Fibroblast of villous mesenchyme (primary cell): Measurements from ENCODE around the gene ALAS1. TPM values are rescaled to one million over a fixed set of nuclear protein-coding genes. Genes with fewer than 3 reads are reported as not detected.

Experiments used
- DNase-seq: peaks from one replicate; pipeline ENCODE4 v3.0.0-alpha.2; 2010; ENCODE audit warnings: low read depth
- H3K4me3 ChIP-seq: 2 replicates; pipeline ENCODE4 v1.5.1; 2011; ENCODE audit warnings: low read depth, mild to moderate bottlenecking, low read length
- CTCF ChIP-seq: IDR thresholded peaks from 2 replicates; pipeline ENCODE4 v1.5.1; 2012; ENCODE audit warnings: low read depth, mild to moderate bottlenecking, low read length; ENCODE audit not compliant: insufficient read depth
- total RNA-seq: library from RNA; depleted of rRNA; stranded (reverse); fragments of >200 nt; gene quantifications from 2 replicates; pipeline ENCODE4 v1.2.3, GENCODE V29; 2012

The ALAS1 gene
- total RNA-seq, 1 donor, result 52.2 TPM

DNA sequence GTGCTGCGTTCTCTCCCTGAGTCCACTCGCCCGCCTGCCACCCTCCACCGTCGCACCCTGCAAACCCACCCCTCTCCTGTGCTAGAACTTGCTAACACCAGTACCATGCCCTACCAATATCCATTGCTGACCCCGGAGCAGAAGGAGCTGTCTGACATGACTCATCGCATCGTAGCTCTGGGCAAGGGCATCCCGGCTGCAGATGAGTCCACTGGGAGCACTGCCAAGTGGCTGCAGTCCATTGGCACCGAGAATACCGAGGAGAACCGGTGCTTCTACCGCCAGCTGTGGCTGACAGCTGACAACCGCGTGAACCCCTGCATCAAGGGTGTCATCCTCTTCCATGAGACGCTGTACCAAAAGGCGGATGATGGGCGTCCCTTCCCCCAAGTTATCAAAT lies 4.9 kb upstream of the ALAS1 start:
- DNase-seq, result no peak
- no peak for TF ChIP-seq CTCF
- no peak overlapping the region for H3K4me3 ChIP-seq

- H3K4me3 ChIP-seq, result no peak overlapping the region
- DNase-seq, result peak; percentile 77
- TF ChIP-seq CTCF, result no peak
Measured at GRCh38 chr3:52194485-52195290, 3.3 kb upstream of the ALAS1 start.

- DNase-seq, result no peak
Measured at GRCh38 chr3:52195291-52195597, 2.7 kb upstream of the ALAS1 start.

GRCh38 chr3:52195823-52196331 lies 2.1 kb upstream of the ALAS1 start:
- no peak for TF ChIP-seq CTCF
- no peak overlapping the region for H3K4me3 ChIP-seq
- DNase-seq, result peak; percentile 90

More at GRCh38 chr3:52195291-52195597, 2.7 kb upstream of the ALAS1 start:
- H3K4me3 ChIP-seq, result no peak overlapping the region
- no peak for TF ChIP-seq CTCF

- TF ChIP-seq CTCF, result no peak
- no peak overlapping the region for H3K4me3 ChIP-seq
- DNase-seq, result no peak
Measured at GRCh38 chr3:52196977-52197376, 983 bp upstream of the ALAS1 start.

DNA sequence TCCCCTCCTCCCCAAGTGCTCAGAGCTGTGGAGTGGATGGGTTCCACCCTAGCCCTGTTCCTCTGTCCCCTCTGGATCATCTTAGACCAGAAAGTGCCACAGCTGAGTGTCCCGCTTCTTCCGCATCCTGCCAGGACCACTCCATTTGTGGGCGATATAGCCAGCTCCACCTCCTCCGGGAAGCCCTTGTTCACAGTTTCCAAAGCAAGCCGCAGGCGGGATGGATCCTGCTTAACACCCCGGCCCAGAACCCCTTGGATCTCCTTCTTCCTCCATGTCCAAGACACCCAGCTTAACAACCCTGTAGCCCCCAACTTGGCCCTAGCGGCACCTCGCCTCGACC lies 490 bp upstream of the ALAS1 start:
- TF ChIP-seq CTCF, result no peak
- DNase-seq, result no peak
- peak overlapping the region; percentile 84 for H3K4me3 ChIP-seq
